ENCODE measurements around the gene JRKL. TPM values are rescaled to one million over a fixed set of nuclear protein-coding genes. Genes with fewer than 3 reads are reported as not detected.
A peak's percentile ranks its signal among the peaks of the same experiment; 100 is the strongest.
"Not testable (repeated sequence)": the region's sequence is repeated elsewhere in the genome, so short reads cannot be mapped to it uniquely, and the experiment has no call there.

JRKL gene
- polyA plus RNA-seq, 1 experiment, result 11.2 TPM

DNA sequence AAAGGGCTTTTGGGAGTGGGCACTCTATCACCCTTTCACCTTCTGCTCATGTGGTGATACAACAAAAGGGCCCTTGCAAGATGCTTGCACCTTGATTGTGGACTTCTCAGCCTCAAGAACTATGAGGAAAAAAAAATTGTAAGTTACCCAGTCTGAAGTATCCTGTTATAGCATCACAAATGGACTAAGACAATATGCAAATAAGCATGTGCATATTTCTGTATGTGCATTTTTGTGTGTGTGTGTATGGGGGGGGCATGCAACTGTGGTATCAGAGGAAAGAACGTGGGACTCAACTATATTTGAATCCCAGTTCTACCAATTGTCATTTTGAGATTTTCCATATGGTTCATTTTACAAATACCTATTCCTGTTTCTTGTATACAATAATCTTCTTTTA lies 10.9 kb downstream of the JRKL start:
- DNase-seq (ENCODE audit: low read depth, low spot score), result no peak
- Histone ChIP-seq H3K9me3 (ENCODE audit: control insufficient read depth, insufficient read depth, low read length) (no peaks in the 10 kb centered on the region), H3K27me3 (ENCODE audit: control insufficient read depth, insufficient read depth, low read length) (peaks cover 7% of the 10 kb centered on the region), H3K4me3 (ENCODE audit: low read depth, low read length) (no peak overlapping the region), H3K27ac (ENCODE audit: low read depth, low read length) (no peak overlapping the region)
- ChIA-PET POLR2A (interaction anchor here (0.6 to 1.4 kb wide), 2 partner anchors 394 to 611 kb away, joined by 3 to 4 read pairs; partner anchors contain the start of gene FAM76B), CTCF (interaction anchor here (0.6 to 1.2 kb wide), 2 partner anchors 58 to 267 kb away, joined by 3 to 4 read pairs; partner anchors contain the start of gene MAML2)
- TF ChIP-seq, protein P1, sequence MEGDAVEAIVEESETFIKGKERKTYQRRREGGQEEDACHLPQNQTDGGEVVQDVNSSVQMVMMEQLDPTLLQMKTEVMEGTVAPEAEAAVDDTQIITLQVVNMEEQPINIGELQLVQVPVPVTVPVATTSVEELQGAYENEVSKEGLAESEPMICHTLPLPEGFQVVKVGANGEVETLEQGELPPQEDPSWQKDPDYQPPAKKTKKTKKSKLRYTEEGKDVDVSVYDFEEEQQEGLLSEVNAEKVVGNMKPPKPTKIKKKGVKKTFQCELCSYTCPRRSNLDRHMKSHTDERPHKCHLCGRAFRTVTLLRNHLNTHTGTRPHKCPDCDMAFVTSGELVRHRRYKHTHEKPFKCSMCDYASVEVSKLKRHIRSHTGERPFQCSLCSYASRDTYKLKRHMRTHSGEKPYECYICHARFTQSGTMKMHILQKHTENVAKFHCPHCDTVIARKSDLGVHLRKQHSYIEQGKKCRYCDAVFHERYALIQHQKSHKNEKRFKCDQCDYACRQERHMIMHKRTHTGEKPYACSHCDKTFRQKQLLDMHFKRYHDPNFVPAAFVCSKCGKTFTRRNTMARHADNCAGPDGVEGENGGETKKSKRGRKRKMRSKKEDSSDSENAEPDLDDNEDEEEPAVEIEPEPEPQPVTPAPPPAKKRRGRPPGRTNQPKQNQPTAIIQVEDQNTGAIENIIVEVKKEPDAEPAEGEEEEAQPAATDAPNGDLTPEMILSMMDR (IDR thresholded peaks at IDR 0.05; ENCODE audit: low read depth, low read length), result no peak

DNA sequence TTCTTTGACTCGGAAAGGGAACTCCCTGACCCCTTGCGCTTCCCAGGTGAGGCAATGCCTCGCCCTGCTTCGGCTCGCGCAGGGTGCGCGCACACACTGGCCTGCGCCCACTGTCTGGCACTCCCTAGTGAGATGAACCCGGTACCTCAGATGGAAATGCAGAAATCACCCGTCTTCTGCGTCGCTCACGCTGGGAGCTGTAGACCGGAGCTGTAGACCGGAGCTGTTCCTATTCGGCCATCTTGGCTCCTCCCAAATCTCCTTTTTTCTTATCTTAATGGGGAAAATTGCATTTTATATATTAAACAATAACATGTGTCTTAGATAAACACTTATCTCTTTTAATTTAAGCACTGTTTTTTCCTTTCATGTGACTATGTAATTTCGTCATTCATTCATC lies 21.6 kb downstream of the JRKL start:
- POLR2A ChIA-PET; DNase-seq (ENCODE audit: low read depth, low spot score); H3K27me3 ChIP-seq (ENCODE audit: control insufficient read depth, insufficient read depth, low read length); H3K4me3 ChIP-seq (ENCODE audit: low read depth, low read length); H3K9me3 ChIP-seq (ENCODE audit: control insufficient read depth, insufficient read depth, low read length); H3K27ac ChIP-seq (ENCODE audit: low read depth, low read length): not testable (repeated sequence)
- CTCF ChIA-PET, result interaction anchor here (0.6 kb wide), 1 partner anchor 52 kb away, joined by 3 read pairs; no protein-coding TSS in a partner anchor

DNA sequence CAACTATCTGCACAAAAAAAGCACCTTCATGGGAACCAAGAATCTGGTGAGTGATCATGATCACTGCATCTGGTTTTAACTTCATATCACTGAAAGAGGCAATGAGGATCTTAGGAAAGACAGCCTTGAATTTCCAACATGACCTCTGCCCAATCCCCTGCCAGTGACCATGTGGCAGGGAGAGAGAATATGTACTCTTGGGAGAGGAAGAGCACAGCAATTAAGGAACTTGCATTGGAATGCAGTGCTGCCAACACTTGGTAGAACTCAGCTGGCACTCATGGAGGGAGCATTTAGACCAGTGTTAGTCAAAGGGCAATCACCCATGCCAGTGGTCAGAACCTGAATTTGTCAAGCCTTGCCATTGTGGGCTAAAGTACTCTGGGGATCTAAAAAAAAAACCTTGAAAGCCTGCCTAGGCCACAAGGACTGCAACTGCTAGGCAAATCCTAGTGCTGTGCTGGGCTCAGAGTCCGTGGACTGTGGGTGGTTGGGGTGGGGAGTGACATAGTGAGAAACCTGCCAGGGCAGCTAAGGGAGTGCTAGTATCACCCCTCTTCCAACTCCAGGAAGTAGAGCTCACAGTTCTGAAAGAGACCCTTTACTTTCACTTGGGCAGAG lies 23.1 kb downstream of the JRKL start:
- Histone ChIP-seq H3K4me3 (ENCODE audit: low read depth, low read length) (no peak overlapping the region), H3K27ac (ENCODE audit: low read depth, low read length) (no peak overlapping the region), H3K9me3 (ENCODE audit: control insufficient read depth, insufficient read depth, low read length) (no peaks in the 10 kb centered on the region), H3K27me3 (ENCODE audit: control insufficient read depth, insufficient read depth, low read length) (peaks cover 5% of the 10 kb centered on the region)
- no peak for DNase-seq (ENCODE audit: low read depth, low spot score)
- ChIA-PET CTCF (interaction anchor here (1.1 kb wide), 1 partner anchor 648 kb away, joined by 3 read pairs; no protein-coding TSS in a partner anchor), POLR2A (no interaction called here)
- TF ChIP-seq, protein P1 (IDR thresholded peaks at IDR 0.05; ENCODE audit: low read depth, low read length), result no peak

DNA sequence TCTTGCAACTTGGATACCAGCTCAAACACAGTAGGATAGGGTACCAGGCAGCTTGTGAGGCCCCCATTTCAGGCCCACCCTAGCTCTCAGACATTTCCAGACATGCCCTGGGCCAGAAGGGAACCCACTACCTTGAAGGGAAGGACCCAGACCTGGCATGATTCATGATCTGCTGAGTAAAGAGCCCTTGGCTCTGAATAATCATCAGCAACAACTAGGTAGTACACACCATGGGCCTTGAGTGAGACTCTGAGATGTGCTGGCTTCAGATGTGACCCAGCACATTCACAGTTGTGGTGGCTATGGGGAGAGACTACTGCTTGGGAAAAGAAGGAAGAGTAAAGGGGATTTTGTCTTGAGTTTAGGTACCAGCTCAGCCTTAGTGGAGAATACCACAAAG lies 23.6 kb downstream of the JRKL start:
- CTCF ChIA-PET, result interaction anchor here (1.1 kb wide), 1 partner anchor 649 kb away, joined by 3 read pairs; no protein-coding TSS in a partner anchor

DNA sequence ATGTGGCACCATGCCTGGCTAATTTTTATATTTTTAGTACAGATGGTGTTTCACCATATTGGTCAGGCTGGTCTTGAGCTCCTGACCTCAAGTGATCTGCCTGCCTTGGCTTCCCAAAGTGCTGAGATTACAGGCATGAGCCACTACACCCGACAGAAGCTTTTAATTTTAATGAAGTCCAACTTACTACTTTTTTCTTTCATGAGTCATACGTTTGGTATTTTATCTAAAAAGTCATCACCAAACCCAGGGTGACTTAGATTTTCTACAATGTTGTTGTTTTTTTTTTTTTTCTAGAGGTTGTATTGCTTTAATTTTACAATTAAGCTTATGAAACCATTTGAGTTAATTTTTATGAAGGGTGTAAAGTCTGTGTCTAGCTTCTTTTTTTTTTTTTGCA lies 34.9 kb downstream of the JRKL start:
- H3K4me3 ChIP-seq (ENCODE audit: low read depth, low read length), result no peak overlapping the region
- DNase-seq (ENCODE audit: low read depth, low spot score), result peak; percentile 3
- no peaks in the 10 kb centered on the region for H3K27me3 ChIP-seq (ENCODE audit: control insufficient read depth, insufficient read depth, low read length)
- H3K9me3 ChIP-seq (ENCODE audit: control insufficient read depth, insufficient read depth, low read length), result no peaks in the 10 kb centered on the region
- ChIA-PET CTCF (interaction anchor here (0.6 to 2.3 kb wide), 20 partner anchors 8 to 1905 kb away, joined by 3 to 14 read pairs (median 4); partner anchors contain the start of genes CCDC82, FAM76B and JRKL), POLR2A (interaction anchor here (0.7 to 1.6 kb wide), 2 partner anchors 28 to 635 kb away, joined by 4 to 5 read pairs; partner anchors contain the start of gene FAM76B)
- H3K27ac ChIP-seq (ENCODE audit: low read depth, low read length), result no peak overlapping the region
- TF ChIP-seq, protein P1 (IDR thresholded peaks at IDR 0.05; ENCODE audit: low read depth, low read length), result no peak

More for the DNA sequence above, 23.6 kb downstream of the JRKL start:
- H3K27ac ChIP-seq (ENCODE audit: low read depth, low read length), result no peak overlapping the region
- TF ChIP-seq, protein P1 (IDR thresholded peaks at IDR 0.05; ENCODE audit: low read depth, low read length), result no peak
- no peaks in the 10 kb centered on the region for H3K9me3 ChIP-seq (ENCODE audit: control insufficient read depth, insufficient read depth, low read length)
- H3K4me3 ChIP-seq (ENCODE audit: low read depth, low read length), result no peak overlapping the region
- POLR2A ChIA-PET, result no interaction called here
- DNase-seq (ENCODE audit: low read depth, low spot score), result no peak
- peaks cover 5% of the 10 kb centered on the region for H3K27me3 ChIP-seq (ENCODE audit: control insufficient read depth, insufficient read depth, low read length)

Measured in AG04450 (cell line).